ENCODE results near the gene CDH4. TPM values are rescaled to one million over a fixed set of nuclear protein-coding genes. Genes with fewer than 3 reads are reported as not detected.

CDH4 gene
- total and polyA plus RNA-seq, 2 of the 13 experiments (the other 11 are each of a cell fraction or from before 2014, with no cell fraction given), result not detected

DNA sequence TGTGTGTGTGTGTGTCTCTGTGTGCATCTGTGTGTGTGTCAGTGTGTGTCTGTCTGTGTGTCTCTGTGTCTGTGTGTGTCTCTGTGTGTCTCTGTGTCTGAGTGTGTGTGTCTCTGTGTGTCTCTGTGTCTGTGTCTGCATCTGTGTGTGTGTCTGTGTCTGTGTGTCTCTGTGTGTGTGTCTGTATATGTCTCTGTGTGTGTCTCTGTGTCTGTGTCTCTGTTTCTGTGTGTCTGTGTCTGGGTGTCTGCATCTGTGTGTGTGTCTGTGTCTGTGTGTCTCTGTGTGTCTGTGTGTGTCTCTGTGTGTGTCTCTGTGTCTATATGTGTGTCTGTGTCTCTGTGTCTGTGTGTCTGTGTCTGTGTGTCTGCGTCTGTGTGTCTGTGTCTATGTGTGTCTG is 605.8 kb downstream of the CDH4 start (continued):
- TF ChIP-seq, protein P1, sequence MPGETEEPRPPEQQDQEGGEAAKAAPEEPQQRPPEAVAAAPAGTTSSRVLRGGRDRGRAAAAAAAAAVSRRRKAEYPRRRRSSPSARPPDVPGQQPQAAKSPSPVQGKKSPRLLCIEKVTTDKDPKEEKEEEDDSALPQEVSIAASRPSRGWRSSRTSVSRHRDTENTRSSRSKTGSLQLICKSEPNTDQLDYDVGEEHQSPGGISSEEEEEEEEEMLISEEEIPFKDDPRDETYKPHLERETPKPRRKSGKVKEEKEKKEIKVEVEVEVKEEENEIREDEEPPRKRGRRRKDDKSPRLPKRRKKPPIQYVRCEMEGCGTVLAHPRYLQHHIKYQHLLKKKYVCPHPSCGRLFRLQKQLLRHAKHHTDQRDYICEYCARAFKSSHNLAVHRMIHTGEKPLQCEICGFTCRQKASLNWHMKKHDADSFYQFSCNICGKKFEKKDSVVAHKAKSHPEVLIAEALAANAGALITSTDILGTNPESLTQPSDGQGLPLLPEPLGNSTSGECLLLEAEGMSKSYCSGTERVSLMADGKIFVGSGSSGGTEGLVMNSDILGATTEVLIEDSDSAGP (CRISPR knock-in tag; IDR thresholded peaks at IDR 0.05; ENCODE audit: borderline replicate concordance), result no peak
- TF ChIP-seq NBN (conservative IDR thresholded peaks at IDR 0.05) (peak; percentile 78; the same call in 1 of the 2 replicates), ZNF788 (CRISPR knock-in tag; IDR thresholded peaks at IDR 0.05; ENCODE audit: borderline replicate concordance) (no peak)
- TF ChIP-seq, protein P2, sequence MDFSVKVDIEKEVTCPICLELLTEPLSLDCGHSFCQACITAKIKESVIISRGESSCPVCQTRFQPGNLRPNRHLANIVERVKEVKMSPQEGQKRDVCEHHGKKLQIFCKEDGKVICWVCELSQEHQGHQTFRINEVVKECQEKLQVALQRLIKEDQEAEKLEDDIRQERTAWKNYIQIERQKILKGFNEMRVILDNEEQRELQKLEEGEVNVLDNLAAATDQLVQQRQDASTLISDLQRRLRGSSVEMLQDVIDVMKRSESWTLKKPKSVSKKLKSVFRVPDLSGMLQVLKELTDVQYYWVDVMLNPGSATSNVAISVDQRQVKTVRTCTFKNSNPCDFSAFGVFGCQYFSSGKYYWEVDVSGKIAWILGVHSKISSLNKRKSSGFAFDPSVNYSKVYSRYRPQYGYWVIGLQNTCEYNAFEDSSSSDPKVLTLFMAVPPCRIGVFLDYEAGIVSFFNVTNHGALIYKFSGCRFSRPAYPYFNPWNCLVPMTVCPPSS (IDR thresholded peaks at IDR 0.05), result peak; percentile 88; the same call in 1 of the 2 replicates

DNA sequence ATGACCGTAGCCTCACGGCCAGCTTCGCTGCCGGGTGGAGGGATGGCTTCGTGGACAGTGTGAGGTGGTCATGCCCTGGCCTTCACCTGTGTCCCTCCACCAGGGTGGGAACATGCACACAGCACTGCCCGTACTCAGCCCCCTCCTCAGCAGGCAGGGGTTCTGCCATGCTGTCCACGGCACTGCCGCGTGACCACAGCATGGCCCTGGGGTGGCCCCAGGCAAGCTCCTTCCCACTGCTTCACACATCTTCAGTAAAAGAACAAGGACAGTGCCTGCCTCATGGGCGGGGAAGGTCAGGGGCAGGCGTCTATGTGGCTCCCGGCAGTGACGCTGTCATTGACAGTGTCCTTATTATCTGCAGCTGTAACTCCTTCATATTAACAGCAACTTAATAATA is 607.7 kb downstream of the CDH4 start:
- 28% methylated on average over 13 of the region's 13 CpGs for WGBS (ENCODE audit: low lambda C conversion rate)
- Histone ChIP-seq H3K4me2 (ENCODE audit: low read depth, low read length) (no peak overlapping the region), H3K9ac (ENCODE audit: insufficient read depth, low read depth, low read length) (no peak overlapping the region), H2AFZ (ENCODE audit: low read length) (no peak overlapping the region), H3K9me3 (ENCODE audit: low read length) (no peaks in the 10 kb centered on the region), H3K4me3 (replicated peaks in 1 of 3; ENCODE audit: insufficient read depth in 1 of 3, low read depth in 2 of 3, low read length in 3 of 3) (no peak overlapping the region), H4K20me1 (ENCODE audit: insufficient read depth, low read length) (no peaks in the 10 kb centered on the region), H3K36me3 (replicated peaks in 1 of 2; ENCODE audit: control insufficient read depth in 1 of 2, insufficient read depth in 2 of 2, low read length in 2 of 2) (no peaks in the 10 kb centered on the region), H3K27ac (ENCODE audit: extremely low read length, insufficient read depth, low read length) (no peak overlapping the region), H3K79me2 (ENCODE audit: insufficient read depth, low read length) (no peaks in the 10 kb centered on the region), H3K4me1 (ENCODE audit: insufficient read depth, low read length) (no peaks in the 10 kb centered on the region), H3K27me3 (ENCODE audit: control insufficient read depth in 1 of 2, insufficient read depth in 2 of 2, low read length in 2 of 2) (peaks cover 25 to 83% of the 10 kb centered on the region in 2 experiments)
- no TSS peak for BruUV-seq (replicated peaks)
- POLR2A ChIA-PET, result no interaction called here
- CTCF ChIA-PET (ENCODE audit: low intra/inter-chr PET ratio, low total read pairs), result no interaction called here
- DNase-seq (ENCODE audit: low spot score) (no peak), FAIRE-seq (no peak), ATAC-seq (no peak)
- in situ Hi-C loops (cut with HindIII; ENCODE audit: extremely low pct_ligation_motif_present, low pct_unique_long_range_greater_than_20kb) (no loop called here), intact Hi-C loops (cut with micrococcal nuclease; ENCODE audit: unreplicated experiment) (no loop called here)
- TF ChIP-seq, protein P3, sequence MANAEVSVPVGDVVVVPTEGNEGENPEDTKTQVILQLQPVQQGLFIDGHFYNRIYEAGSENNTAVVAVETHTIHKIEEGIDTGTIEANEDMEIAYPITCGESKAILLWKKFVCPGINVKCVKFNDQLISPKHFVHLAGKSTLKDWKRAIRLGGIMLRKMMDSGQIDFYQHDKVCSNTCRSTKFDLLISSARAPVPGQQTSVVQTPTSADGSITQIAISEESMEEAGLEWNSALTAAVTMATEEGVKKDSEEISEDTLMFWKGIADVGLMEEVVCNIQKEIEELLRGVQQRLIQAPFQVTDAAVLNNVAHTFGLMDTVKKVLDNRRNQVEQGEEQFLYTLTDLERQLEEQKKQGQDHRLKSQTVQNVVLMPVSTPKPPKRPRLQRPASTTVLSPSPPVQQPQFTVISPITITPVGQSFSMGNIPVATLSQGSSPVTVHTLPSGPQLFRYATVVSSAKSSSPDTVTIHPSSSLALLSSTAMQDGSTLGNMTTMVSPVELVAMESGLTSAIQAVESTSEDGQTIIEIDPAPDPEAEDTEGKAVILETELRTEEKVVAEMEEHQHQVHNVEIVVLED (CRISPR knock-in tag; IDR thresholded peaks at IDR 0.05; ENCODE audit: borderline replicate concordance), result no peak
- TF ChIP-seq ASH2L (IDR thresholded peaks at IDR 0.05; ENCODE audit: insufficient read length, low read depth, low read length) (no peak), TBL1XR1 (IDR thresholded peaks at IDR 0.05; ENCODE audit: borderline replicate concordance, low read length, partially characterized antibody) (no peak), TMF1 (CRISPR knock-in tag; IDR thresholded peaks at IDR 0.05; ENCODE audit: low read depth) (no peak)
- TF ChIP-seq, protein P4, sequence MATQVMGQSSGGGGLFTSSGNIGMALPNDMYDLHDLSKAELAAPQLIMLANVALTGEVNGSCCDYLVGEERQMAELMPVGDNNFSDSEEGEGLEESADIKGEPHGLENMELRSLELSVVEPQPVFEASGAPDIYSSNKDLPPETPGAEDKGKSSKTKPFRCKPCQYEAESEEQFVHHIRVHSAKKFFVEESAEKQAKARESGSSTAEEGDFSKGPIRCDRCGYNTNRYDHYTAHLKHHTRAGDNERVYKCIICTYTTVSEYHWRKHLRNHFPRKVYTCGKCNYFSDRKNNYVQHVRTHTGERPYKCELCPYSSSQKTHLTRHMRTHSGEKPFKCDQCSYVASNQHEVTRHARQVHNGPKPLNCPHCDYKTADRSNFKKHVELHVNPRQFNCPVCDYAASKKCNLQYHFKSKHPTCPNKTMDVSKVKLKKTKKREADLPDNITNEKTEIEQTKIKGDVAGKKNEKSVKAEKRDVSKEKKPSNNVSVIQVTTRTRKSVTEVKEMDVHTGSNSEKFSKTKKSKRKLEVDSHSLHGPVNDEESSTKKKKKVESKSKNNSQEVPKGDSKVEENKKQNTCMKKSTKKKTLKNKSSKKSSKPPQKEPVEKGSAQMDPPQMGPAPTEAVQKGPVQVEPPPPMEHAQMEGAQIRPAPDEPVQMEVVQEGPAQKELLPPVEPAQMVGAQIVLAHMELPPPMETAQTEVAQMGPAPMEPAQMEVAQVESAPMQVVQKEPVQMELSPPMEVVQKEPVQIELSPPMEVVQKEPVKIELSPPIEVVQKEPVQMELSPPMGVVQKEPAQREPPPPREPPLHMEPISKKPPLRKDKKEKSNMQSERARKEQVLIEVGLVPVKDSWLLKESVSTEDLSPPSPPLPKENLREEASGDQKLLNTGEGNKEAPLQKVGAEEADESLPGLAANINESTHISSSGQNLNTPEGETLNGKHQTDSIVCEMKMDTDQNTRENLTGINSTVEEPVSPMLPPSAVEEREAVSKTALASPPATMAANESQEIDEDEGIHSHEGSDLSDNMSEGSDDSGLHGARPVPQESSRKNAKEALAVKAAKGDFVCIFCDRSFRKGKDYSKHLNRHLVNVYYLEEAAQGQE (IDR thresholded peaks at IDR 0.05; ENCODE audit: borderline replicate concordance in 1 of 2, low read depth in 1 of 2, low read length in 2 of 2), result no peak
- TF ChIP-seq, protein P5, sequence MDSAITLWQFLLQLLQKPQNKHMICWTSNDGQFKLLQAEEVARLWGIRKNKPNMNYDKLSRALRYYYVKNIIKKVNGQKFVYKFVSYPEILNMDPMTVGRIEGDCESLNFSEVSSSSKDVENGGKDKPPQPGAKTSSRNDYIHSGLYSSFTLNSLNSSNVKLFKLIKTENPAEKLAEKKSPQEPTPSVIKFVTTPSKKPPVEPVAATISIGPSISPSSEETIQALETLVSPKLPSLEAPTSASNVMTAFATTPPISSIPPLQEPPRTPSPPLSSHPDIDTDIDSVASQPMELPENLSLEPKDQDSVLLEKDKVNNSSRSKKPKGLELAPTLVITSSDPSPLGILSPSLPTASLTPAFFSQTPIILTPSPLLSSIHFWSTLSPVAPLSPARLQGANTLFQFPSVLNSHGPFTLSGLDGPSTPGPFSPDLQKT (CRISPR knock-in tag; IDR thresholded peaks at IDR 0.05; ENCODE audit: borderline replicate concordance), result no peak
- TF ChIP-seq, protein P6, sequence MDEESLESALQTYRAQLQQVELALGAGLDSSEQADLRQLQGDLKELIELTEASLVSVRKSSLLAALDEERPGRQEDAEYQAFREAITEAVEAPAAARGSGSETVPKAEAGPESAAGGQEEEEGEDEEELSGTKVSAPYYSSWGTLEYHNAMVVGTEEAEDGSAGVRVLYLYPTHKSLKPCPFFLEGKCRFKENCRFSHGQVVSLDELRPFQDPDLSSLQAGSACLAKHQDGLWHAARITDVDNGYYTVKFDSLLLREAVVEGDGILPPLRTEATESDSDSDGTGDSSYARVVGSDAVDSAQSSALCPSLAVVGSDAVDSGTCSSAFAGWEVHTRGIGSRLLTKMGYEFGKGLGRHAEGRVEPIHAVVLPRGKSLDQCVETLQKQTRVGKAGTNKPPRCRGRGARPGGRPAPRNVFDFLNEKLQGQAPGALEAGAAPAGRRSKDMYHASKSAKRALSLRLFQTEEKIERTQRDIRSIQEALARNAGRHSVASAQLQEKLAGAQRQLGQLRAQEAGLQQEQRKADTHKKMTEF (CRISPR knock-in tag; IDR thresholded peaks at IDR 0.05), result no peak

Measured in HepG2 (cell line).